ENCODE measurements around the gene GPR171. TPM values are rescaled to one million over a fixed set of nuclear protein-coding genes. Genes with fewer than 3 reads are reported as not detected.
"Not testable (repeated sequence)": the region's sequence is repeated elsewhere in the genome, so short reads cannot be mapped to it uniquely, and the experiment has no call there.

The GPR171 gene, protein sequence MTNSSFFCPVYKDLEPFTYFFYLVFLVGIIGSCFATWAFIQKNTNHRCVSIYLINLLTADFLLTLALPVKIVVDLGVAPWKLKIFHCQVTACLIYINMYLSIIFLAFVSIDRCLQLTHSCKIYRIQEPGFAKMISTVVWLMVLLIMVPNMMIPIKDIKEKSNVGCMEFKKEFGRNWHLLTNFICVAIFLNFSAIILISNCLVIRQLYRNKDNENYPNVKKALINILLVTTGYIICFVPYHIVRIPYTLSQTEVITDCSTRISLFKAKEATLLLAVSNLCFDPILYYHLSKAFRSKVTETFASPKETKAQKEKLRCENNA
- total RNA-seq = 1 to 10 TPM in 7 of 8 experiments, under 1 TPM in 1; 0.92 to 4.9 (median 2.0) TPM

DNA sequence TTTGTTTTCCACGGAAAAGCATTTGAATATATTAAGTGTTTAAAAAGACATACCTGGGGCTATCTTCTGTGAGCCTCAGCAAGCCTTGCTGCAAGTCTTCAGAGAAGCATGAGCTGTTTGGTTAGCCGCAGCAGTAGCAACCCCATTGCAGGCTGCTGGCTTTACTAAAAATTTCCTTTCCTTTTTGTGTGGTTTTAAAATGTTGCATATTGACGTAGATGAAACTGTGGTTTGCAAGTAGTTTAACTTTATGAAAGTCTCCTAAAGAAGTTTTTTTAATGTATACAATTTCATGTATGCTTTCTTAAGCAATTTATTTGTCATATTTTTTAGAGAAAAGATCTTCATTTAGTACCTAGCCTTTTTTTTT, at the start of gene GPR171:
TSS of gene GPR171 (minus strand) at position 166 of the 370 bp plus-strand sequence. CDS start 3,830 bp downstream, outside the sequence.
- WGBS, 10 experiments = 40 to 100% (median 100%) methylated on average over 1 to 3 of the region's 3 CpGs
- no peak within 1 kb of the TSS for H3K27ac ChIP-seq
- no peaks in the 10 kb centered on the region for H3K4me1 ChIP-seq (replicated peaks in 1 of 2)
- no peak for ATAC-seq (replicated peaks in 6 of 8)
- H3K4me3 ChIP-seq = no peak within 1 kb of the TSS
- in situ Hi-C loops (cut with MboI; ENCODE audit: low pct_unique_long_range_greater_than_20kb in 2 of 9, low sequenced_read_pairs in 9 of 9, unreplicated experiment in 9 of 9) = no loop called here

- 27 to 93% (median 87%) methylated on average over 1 to 3 of the region's 3 CpGs; no CpG with 5 or more reads in 1 of the 10 experiments for WGBS, 10 experiments
- no peak for ATAC-seq (replicated peaks in 6 of 8)
Measured at GRCh38 chr3:151248772-151249337, 45.8 kb upstream of the GPR171 start.

GRCh38 chr3:151242006-151242405, 39.0 kb upstream of the GPR171 start:
- not testable (repeated sequence) for H3K4me3 ChIP-seq

More at GRCh38 chr3:151248772-151249337, 45.8 kb upstream of the GPR171 start:
- Histone ChIP-seq H3K4me1 (replicated peaks in 1 of 2) (no peaks in the 10 kb centered on the region), H3K27ac (no peak overlapping the region), H3K4me3 (no peak overlapping the region)
- in situ Hi-C loops (cut with MboI; ENCODE audit: low pct_unique_long_range_greater_than_20kb in 2 of 9, low sequenced_read_pairs in 9 of 9, unreplicated experiment in 9 of 9) = no loop called here

GRCh38 chr3:151236736-151237135, 33.7 kb upstream of the GPR171 start:
- Histone ChIP-seq H3K4me3 (no peak overlapping the region), H3K27ac (no peak overlapping the region), H3K4me1 (replicated peaks in 1 of 2) (no peaks in the 10 kb centered on the region)
- in situ Hi-C loops (cut with MboI; ENCODE audit: low pct_unique_long_range_greater_than_20kb in 2 of 9, low sequenced_read_pairs in 9 of 9, unreplicated experiment in 9 of 9) = no loop called here
- 47 to 100% (median 88%) methylated on average over 1 to 7 of the region's 7 CpGs; no CpG with 5 or more reads in 1 of the 10 experiments for WGBS, 10 experiments
- peak in 2 of 8 experiments; percentile 22 to 33 for ATAC-seq (replicated peaks in 6 of 8)

More at GRCh38 chr3:151242006-151242405, 39.0 kb upstream of the GPR171 start:
- in situ Hi-C loops (cut with MboI; ENCODE audit: low pct_unique_long_range_greater_than_20kb in 2 of 9, low sequenced_read_pairs in 9 of 9, unreplicated experiment in 9 of 9); ATAC-seq (replicated peaks in 6 of 8); H3K4me1 ChIP-seq (replicated peaks in 1 of 2); H3K27ac ChIP-seq: not testable (repeated sequence)
- WGBS, 10 experiments = no CpG with 5 or more reads among the region's 18 CpGs

- in situ Hi-C loops (cut with MboI; ENCODE audit: low pct_unique_long_range_greater_than_20kb in 2 of 9, low sequenced_read_pairs in 9 of 9, unreplicated experiment in 9 of 9) = no loop called here
- WGBS, 10 experiments = 0 to 100% (median 89%) methylated on average over 1 to 2 of the region's 2 CpGs; no CpG with 5 or more reads in 1 of the 10 experiments
- no peaks in the 10 kb centered on the region for H3K4me1 ChIP-seq (replicated peaks in 1 of 2)
- peak in 1 of 8 experiments; percentile 68 for ATAC-seq (replicated peaks in 6 of 8)
- H3K27ac ChIP-seq = no peak overlapping the region
- no peak overlapping the region for H3K4me3 ChIP-seq
Measured at GRCh38 chr3:151236316-151236715, 33.3 kb upstream of the GPR171 start.

DNA sequence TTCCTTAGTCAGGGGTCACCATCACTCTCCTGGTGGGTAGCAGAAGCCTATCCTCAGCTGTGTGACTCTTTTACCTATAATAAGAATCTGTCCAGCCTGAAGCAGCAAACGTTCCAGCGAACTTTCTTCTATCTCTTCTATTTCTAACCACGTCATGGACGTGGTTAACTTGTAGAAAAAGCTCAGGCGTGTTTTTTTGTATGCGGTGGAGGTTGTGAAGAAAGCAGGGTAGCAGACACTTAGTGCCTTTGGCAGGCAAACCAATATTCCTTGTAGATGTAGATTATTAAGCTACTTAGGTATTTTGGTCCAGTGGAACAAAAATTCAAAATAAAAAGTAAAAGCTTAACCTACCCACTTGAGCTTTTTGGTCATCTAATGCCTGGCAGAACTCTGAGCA, 31.8 kb upstream of the GPR171 start:
- ATAC-seq (replicated peaks in 6 of 8) = no peak
- 18 to 100% (median 95%) methylated on average over 2 to 6 of the region's 6 CpGs; no CpG with 5 or more reads in 2 of the 10 experiments for WGBS, 10 experiments
- no peak overlapping the region for H3K27ac ChIP-seq
- H3K4me3 ChIP-seq = no peak overlapping the region
- in situ Hi-C loops (cut with MboI; ENCODE audit: low pct_unique_long_range_greater_than_20kb in 2 of 9, low sequenced_read_pairs in 9 of 9, unreplicated experiment in 9 of 9) = no loop called here
- no peaks in the 10 kb centered on the region for H3K4me1 ChIP-seq (replicated peaks in 1 of 2)

- Histone ChIP-seq H3K4me1 (replicated peaks in 1 of 2) (peaks cover 5 to 6% of the 10 kb centered on the region in 2 donors), H3K4me3 (no peak overlapping the region), H3K27ac (no peak overlapping the region)
- 61 to 89% (median 74%) methylated on average over 1 to 4 of the region's 4 CpGs; no CpG with 5 or more reads in 4 of the 10 experiments for whole genome bisulfite sequencing, 10 experiments
- ATAC-seq (replicated peaks in 6 of 8) = no peak
- in situ Hi-C loops (cut with MboI; ENCODE audit: low pct_unique_long_range_greater_than_20kb in 2 of 9, low sequenced_read_pairs in 9 of 9, unreplicated experiment in 9 of 9) = no loop called here
Measured at GRCh38 chr3:151232991-151233390, 30.0 kb upstream of the GPR171 start.

GRCh38 chr3:151232403-151232802, 29.4 kb upstream of the GPR171 start:
- H3K4me1 ChIP-seq (replicated peaks in 1 of 2); ATAC-seq (replicated peaks in 6 of 8); H3K4me3 ChIP-seq; H3K27ac ChIP-seq; in situ Hi-C loops (cut with MboI; ENCODE audit: low pct_unique_long_range_greater_than_20kb in 2 of 9, low sequenced_read_pairs in 9 of 9, unreplicated experiment in 9 of 9): not testable (repeated sequence)

GRCh38 chr3:151230646-151231045, 27.6 kb upstream of the GPR171 start:
- in situ Hi-C loops (cut with MboI; ENCODE audit: low pct_unique_long_range_greater_than_20kb in 2 of 9, low sequenced_read_pairs in 9 of 9, unreplicated experiment in 9 of 9) = no loop called here
- Histone ChIP-seq H3K4me3 (no peak overlapping the region), H3K4me1 (replicated peaks in 1 of 2) (peaks cover 5 to 6% of the 10 kb centered on the region in 2 donors), H3K27ac (no peak overlapping the region)
- ATAC-seq (replicated peaks in 6 of 8) = no peak
- WGBS, 10 experiments = 20 to 89% (median 55%) methylated on average over 1 to 4 of the region's 4 CpGs

- Histone ChIP-seq H3K27ac (no peak overlapping the region), H3K4me3 (no peak overlapping the region), H3K4me1 (replicated peaks in 1 of 2) (peaks cover 5 to 6% of the 10 kb centered on the region in 2 donors)
- peak in 7 of 8 experiments; percentile 5 to 49 (median 29) for ATAC-seq (replicated peaks in 6 of 8)
- in situ Hi-C loops (cut with MboI; ENCODE audit: low pct_unique_long_range_greater_than_20kb in 2 of 9, low sequenced_read_pairs in 9 of 9, unreplicated experiment in 9 of 9) = no loop called here
- WGBS, 10 experiments = 0 to 100% (median 60%) methylated on average over 1 of the region's 1 CpG; no CpG with 5 or more reads in 3 of the 10 experiments
Measured at GRCh38 chr3:151228666-151229040, 25.6 kb upstream of the GPR171 start.

GRCh38 chr3:151227807-151228665, 25.0 kb upstream of the GPR171 start:
- Histone ChIP-seq H3K4me1 (replicated peaks in 1 of 2) (peaks cover 5 to 6% of the 10 kb centered on the region in 2 donors), H3K27ac (no peak overlapping the region)
- peak; percentile 77 to 94 (median 84) for ATAC-seq (replicated peaks in 6 of 8)

GRCh38 chr3:151227266-151227806, 24.3 kb upstream of the GPR171 start:
- 13 to 100% (median 77%) methylated on average over 1 to 6 of the region's 6 CpGs; no CpG with 5 or more reads in 1 of the 10 experiments for WGBS, 10 experiments
- peaks cover 5 to 6% of the 10 kb centered on the region in 2 donors for H3K4me1 ChIP-seq (replicated peaks in 1 of 2)
- in situ Hi-C loops (cut with MboI; ENCODE audit: low pct_unique_long_range_greater_than_20kb in 2 of 9, low sequenced_read_pairs in 9 of 9, unreplicated experiment in 9 of 9) = no loop called here
- no peak overlapping the region for H3K4me3 ChIP-seq
- ATAC-seq (replicated peaks in 6 of 8) = peak; percentile 14 to 88 (median 38)
- no peak overlapping the region for H3K27ac ChIP-seq

More at GRCh38 chr3:151227807-151228665, 25.0 kb upstream of the GPR171 start:
- WGBS, 10 experiments = 0 to 100% (median 35%) methylated on average over 1 to 7 of the region's 9 CpGs; no CpG with 5 or more reads in 1 of the 10 experiments
- no peak overlapping the region for H3K4me3 ChIP-seq
- in situ Hi-C loops (cut with MboI; ENCODE audit: low pct_unique_long_range_greater_than_20kb in 2 of 9, low sequenced_read_pairs in 9 of 9, unreplicated experiment in 9 of 9) = no loop called here

Measured in motor neuron (in vitro differentiated cells).